ENCODE measurements around the gene CSMD2.

DNA sequence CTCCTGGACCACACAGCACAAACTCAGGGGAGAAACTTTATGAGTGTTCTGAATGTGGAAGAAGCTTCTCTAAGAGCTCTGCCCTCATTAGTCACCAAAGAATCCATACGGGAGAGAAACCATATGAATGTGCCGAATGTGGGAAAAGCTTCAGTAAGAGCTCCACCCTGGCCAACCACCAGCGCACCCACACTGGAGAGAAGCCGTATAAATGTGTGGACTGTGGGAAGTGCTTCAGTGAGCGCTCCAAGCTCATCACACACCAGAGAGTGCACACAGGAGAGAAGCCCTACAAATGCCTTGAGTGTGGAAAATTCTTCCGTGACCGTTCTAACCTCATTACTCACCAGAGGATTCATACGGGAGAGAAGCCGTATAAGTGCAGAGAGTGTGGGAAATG lies 670.1 kb downstream of the CSMD2 start:
- TF ChIP-seq, protein P1, sequence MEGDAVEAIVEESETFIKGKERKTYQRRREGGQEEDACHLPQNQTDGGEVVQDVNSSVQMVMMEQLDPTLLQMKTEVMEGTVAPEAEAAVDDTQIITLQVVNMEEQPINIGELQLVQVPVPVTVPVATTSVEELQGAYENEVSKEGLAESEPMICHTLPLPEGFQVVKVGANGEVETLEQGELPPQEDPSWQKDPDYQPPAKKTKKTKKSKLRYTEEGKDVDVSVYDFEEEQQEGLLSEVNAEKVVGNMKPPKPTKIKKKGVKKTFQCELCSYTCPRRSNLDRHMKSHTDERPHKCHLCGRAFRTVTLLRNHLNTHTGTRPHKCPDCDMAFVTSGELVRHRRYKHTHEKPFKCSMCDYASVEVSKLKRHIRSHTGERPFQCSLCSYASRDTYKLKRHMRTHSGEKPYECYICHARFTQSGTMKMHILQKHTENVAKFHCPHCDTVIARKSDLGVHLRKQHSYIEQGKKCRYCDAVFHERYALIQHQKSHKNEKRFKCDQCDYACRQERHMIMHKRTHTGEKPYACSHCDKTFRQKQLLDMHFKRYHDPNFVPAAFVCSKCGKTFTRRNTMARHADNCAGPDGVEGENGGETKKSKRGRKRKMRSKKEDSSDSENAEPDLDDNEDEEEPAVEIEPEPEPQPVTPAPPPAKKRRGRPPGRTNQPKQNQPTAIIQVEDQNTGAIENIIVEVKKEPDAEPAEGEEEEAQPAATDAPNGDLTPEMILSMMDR (IDR thresholded peaks at IDR 0.05; ENCODE audit: insufficient read depth, low read length, poor library complexity, severe bottlenecking) = no peak
- TF ChIP-seq EZH2phosphoT487 (conservative IDR thresholded peaks at IDR 0.05; ENCODE audit: low read length) = no peak
